ENCODE measurements around the gene SMAD6.

The SMAD6 gene

GRCh38 chr15:66788024-66788423 lies 86.0 kb downstream of the SMAD6 start:
- no peak for DNase-seq

- DNase-seq, result no peak
Measured at GRCh38 chr15:66789029-66790025, 87.3 kb downstream of the SMAD6 start.

GRCh38 chr15:66795851-66796250 lies 93.8 kb downstream of the SMAD6 start:
- DNase-seq, result no peak

- DNase-seq, result no peak
Measured at GRCh38 chr15:66796343-66796742, 94.3 kb downstream of the SMAD6 start.

GRCh38 chr15:66797921-66798320 lies 95.9 kb downstream of the SMAD6 start:
- DNase-seq, result no peak

- no peak for DNase-seq
Measured at GRCh38 chr15:66798426-66799061, 96.5 kb downstream of the SMAD6 start.

GRCh38 chr15:66799242-66799641 lies 97.2 kb downstream of the SMAD6 start:
- DNase-seq, result no peak

- DNase-seq, result no peak
Measured at GRCh38 chr15:66800584-66801235, 98.7 kb downstream of the SMAD6 start.

- DNase-seq, result no peak
Measured at GRCh38 chr15:66801266-66801665, 99.2 kb downstream of the SMAD6 start.

- no peak for DNase-seq
Measured at GRCh38 chr15:66802025-66803001, 100.3 kb downstream of the SMAD6 start.

- peak in 14 of 51 donors; percentile 2 to 70 (median 11) for DNase-seq
Measured at GRCh38 chr15:66803182-66803729, 101.2 kb downstream of the SMAD6 start.

- DNase-seq, result no peak
Measured at GRCh38 chr15:66803749-66804148, 101.7 kb downstream of the SMAD6 start.

- no peak for DNase-seq
Measured at GRCh38 chr15:66805202-66805885, 103.3 kb downstream of the SMAD6 start.

- DNase-seq, result no peak
Measured at GRCh38 chr15:66808181-66808824, 106.3 kb downstream of the SMAD6 start.

- no peak for DNase-seq
Measured at GRCh38 chr15:66809664-66810063, 107.6 kb downstream of the SMAD6 start.

- no peak for DNase-seq
Measured at GRCh38 chr15:66815318-66815717, 113.3 kb downstream of the SMAD6 start.

- DNase-seq, result no peak
Measured at GRCh38 chr15:66816201-66816600, 114.2 kb downstream of the SMAD6 start.

- no peak for DNase-seq
Measured at GRCh38 chr15:66819084-66819483, 117.0 kb downstream of the SMAD6 start.

GRCh38 chr15:66820481-66821176 lies 118.6 kb downstream of the SMAD6 start:
- DNase-seq, result peak in 1 of 51 donors; percentile 4
